ENCODE measurements around the gene ALG1.
A peak's percentile ranks its signal among the peaks of the same experiment; 100 is the strongest.
"Not testable (repeated sequence)": the region's sequence is repeated elsewhere in the genome, so short reads cannot be mapped to it uniquely, and the experiment has no call there.

ALG1 gene
- 10.9 to 18.2 reads per million in 2 donors for total RNA-seq

GRCh38 chr16:5071681-5072333, at the start of gene ALG1:
TSS of gene ALG1 (plus strand) at chr16:5071843. CDS start at chr16:5071850, 7 bp downstream.
- DNase-seq: peak; percentile 76 to 92 (median 80)

- no peak for DNase-seq
Observed at GRCh38 chr16:5022521-5022920, 49.1 kb upstream of the ALG1 start.

- peak in 1 of 5 experiments; percentile 15 for DNase-seq
Observed at GRCh38 chr16:5024632-5025031, 47.0 kb upstream of the ALG1 start.

GRCh38 chr16:5025171-5025632, 46.4 kb upstream of the ALG1 start:
- no peak for DNase-seq

GRCh38 chr16:5026664-5027063, 45.0 kb upstream of the ALG1 start:
- no peak for DNase-seq

GRCh38 chr16:5027086-5027485, 44.6 kb upstream of the ALG1 start:
- no peak for DNase-seq

GRCh38 chr16:5027575-5028235, 43.9 kb upstream of the ALG1 start:
- no peak for DNase-seq

GRCh38 chr16:5028950-5029475, 42.6 kb upstream of the ALG1 start:
- no peak for DNase-seq

- DNase-seq: no peak
Observed at GRCh38 chr16:5030251-5030870, 41.3 kb upstream of the ALG1 start.

GRCh38 chr16:5031601-5032000, 40.0 kb upstream of the ALG1 start:
- DNase-seq: no peak

- DNase-seq: no peak
Observed at GRCh38 chr16:5032748-5033167, 38.9 kb upstream of the ALG1 start.

GRCh38 chr16:5033256-5034166, 38.1 kb upstream of the ALG1 start, which contains the start of gene NAGPA:
TSS of gene NAGPA (minus strand) at chr16:5033935. CDS start at chr16:5033914, 21 bp downstream.
- DNase-seq: peak; percentile 67 to 90 (median 76)

GRCh38 chr16:5034167-5034523, 37.5 kb upstream of the ALG1 start:
- DNase-seq: no peak

GRCh38 chr16:5035909-5036227, 35.8 kb upstream of the ALG1 start:
- no peak for DNase-seq

- no peak for DNase-seq
Observed at GRCh38 chr16:5036228-5037156, 35.2 kb upstream of the ALG1 start.

- no peak for DNase-seq
Observed at GRCh38 chr16:5040451-5040850, 31.2 kb upstream of the ALG1 start.

GRCh38 chr16:5041600-5042133, 30.0 kb upstream of the ALG1 start:
- DNase-seq: no peak

- DNase-seq: no peak
Observed at GRCh38 chr16:5042574-5043171, 29.0 kb upstream of the ALG1 start.

GRCh38 chr16:5044011-5044540, 27.6 kb upstream of the ALG1 start:
- DNase-seq: no peak

- not testable (repeated sequence) for DNase-seq
Observed at GRCh38 chr16:5044581-5044980, 27.1 kb upstream of the ALG1 start.
